Activated CD4-positive, alpha-beta T cell treated with anti-CD3 and anti-CD28 coated beads, Interleukin-2, Interleukin-6, amounts not matched to agents 100 ng/mL and 50 ng/mL, durations not matched to agents 16 hours and 8 hours (primary cell): ENCODE measurements around the gene BDH1.
"Not testable (repeated sequence)": the region's sequence is repeated elsewhere in the genome, so short reads cannot be mapped to it uniquely, and the experiment has no call there.

Source experiments
- DNase-seq: peaks from one replicate; pipeline ENCODE4 v3.0.0-alpha.2; 2020

BDH1 gene

GRCh38 chr3:197555281-197556261 is at the start of gene BDH1:
BDH1 (minus strand) TSS chr3:197555968; CDS start chr3:197546443, 9,525 bp downstream.
- peak; percentile 83 for DNase-seq

- no peak for DNase-seq
These were observed 47.7 kb upstream of the BDH1 start for GRCh38 chr3:197603317-197603933.

- DNase-seq = not testable (repeated sequence)
These were observed 46.6 kb upstream of the BDH1 start for GRCh38 chr3:197602351-197602750.

GRCh38 chr3:197601566-197601840 is 45.7 kb upstream of the BDH1 start:
- not testable (repeated sequence) for DNase-seq

- DNase-seq = no peak
These were observed 45.2 kb upstream of the BDH1 start for GRCh38 chr3:197600796-197601565.

DNA sequence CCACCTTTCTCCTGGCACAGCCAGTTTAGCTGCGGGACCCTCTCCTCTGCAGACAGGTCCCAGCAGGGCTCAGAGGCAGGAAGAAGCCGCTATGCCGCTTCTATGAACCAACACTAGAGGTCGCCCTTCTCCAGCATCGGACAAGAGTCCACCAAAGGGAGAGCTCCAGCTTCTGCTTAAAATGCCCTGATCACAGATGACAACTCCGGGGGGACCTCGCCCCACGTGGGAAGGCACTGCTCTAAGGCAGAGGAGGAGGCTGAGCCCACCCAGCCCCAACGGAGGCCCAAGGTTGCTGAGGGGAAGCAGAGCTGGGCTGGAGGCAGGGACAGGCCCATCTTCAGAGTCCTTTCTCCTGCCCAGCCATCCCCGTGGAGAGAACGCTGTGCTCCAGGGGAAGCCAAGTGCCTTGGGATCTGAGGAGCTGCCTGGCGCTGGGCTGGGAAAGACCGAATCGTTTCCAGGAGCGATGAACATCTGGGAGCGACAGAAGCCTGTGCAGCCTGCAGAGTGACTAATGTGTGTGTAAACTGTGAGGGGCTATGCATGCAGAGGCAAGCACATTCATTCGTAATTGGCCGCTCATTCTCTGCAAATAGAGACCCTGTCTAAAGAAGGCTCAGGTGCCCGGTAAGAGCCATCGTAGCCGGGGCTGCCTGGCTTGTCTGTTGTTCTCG is 43.5 kb upstream of the BDH1 start:
- peak; percentile 88 for DNase-seq

DNA sequence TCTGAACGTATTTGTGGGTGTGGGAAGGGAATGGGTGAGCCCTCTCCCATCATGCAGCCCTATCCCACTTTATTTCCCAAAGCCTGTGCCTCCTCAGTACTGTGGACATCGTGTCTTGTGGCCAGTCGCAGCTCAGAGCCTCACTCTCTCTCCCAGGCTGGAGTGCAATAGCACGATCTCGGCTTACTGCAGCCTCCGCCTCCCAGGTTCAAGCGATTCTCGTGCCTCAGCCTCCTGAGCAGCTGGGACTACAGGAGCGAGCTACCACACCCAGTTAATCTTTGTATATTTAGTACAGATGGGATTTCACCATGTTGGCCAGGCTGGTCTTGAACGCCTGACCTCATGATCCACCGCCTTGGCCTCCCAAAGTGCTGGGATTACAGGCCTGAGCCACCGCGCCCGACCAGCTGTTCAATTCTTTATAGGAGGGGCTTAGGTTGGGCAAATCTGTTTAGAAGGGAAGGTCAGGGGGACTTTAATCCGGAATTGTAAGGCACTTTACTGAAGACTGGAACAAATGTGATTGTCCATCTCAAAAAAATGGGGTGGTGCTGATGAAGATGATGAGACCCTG is 42.7 kb upstream of the BDH1 start:
- DNase-seq = no peak

GRCh38 chr3:197597335-197597734 is 41.6 kb upstream of the BDH1 start:
- DNase-seq = no peak

GRCh38 chr3:197595470-197596185 is 39.9 kb upstream of the BDH1 start:
- no peak for DNase-seq

GRCh38 chr3:197593046-197593380 is 37.2 kb upstream of the BDH1 start:
- DNase-seq = no peak

DNA sequence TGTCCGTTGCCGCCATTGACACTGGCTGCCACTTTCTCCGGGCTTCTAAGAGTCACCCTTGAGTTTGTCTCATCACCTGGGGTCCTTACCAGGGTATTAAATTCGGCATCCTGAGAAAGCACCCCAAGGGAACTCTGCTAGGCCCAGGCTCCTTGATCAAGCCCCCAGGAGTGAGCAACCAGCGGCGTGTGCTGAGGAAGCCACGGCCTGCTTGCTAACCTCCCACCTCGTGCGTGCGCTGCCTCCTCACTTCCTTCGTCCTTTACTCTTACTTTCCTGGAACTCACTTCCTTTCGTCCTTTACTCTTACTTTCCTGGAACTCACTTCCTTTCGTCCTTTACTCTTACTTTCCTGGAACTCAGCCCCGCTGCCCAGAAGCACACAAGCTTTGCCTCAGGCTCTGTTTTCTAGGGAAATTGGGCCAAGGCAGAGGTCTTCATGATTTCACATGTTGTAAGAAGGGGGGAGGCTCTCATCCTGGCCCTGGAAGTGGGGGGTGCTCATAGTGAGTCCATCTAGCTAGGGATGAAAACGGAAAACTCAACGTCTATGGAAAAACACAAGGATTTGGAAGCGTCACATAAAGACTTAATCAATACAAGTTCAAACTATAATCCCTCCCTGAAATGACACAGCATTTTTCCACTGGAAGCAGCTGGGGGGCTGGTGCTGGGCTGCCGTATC is 36.7 kb upstream of the BDH1 start:
- peak; percentile 47 for DNase-seq

DNA sequence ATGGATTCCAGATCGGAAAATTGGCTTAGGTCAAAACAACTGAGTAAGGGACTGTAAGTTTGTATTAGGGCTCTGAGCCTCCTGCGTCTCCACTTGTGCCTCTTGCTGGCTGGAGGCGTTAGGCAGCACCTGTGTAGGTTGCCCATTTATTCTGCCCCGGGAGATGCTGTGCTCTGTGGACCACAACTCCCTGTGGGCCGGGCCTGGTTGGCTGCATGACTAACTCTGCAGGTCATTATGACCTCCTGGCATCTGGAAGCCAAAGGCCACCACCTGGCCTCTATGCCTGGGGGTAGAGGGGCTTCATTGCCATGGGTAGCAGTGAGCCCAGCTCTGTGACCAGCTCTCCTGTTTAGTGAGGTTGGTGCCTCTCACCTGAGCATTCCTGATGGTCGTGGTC is 36.0 kb upstream of the BDH1 start:
- DNase-seq = no peak

- no peak for DNase-seq
These were observed 34.7 kb upstream of the BDH1 start for GRCh38 chr3:197590313-197590962.

GRCh38 chr3:197589545-197589944 is 33.8 kb upstream of the BDH1 start:
- DNase-seq = no peak

DNA sequence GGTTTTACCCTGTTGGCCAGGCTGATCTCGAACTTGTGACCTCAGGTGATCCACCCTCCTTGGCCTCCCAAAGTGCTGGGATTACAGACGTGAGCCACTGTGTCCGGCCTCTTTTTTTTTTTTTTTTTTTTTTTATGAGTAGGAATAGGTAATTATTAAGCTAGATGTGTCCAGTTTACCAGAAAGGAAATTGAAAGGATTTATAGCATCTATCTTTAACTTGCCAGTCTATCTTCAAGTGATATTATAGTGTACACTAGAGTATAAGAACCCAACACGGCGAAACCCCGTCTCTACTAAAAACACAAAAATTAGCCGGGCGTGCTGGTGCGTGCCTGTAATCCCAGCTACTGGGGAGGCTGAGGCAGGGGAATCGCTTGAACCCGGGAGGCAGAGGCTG is 31.0 kb upstream of the BDH1 start:
- DNase-seq = not testable (repeated sequence)

- DNase-seq = no peak
These were observed 30.4 kb upstream of the BDH1 start for GRCh38 chr3:197586181-197586580.

DNA sequence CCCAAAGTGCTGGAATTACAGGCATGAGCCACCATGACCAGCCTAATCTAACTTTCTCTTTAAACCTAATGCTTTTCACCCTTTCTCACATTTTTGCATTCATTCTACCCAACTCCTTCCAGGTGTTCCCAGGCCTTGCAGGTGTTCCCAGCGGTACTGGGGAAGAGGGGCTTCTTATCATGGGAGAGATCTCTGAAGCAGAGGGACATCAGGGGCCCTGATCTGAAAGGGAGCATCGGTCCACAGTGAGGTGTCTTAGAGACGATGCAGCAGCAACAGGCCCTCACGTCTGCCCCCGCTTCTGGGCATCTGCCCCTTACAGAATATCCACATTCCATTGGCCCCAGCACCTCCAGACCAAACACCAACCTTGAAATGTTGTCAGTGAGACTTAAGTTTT is 29.0 kb upstream of the BDH1 start:
- DNase-seq = no peak

GRCh38 chr3:197583371-197583770 is 27.6 kb upstream of the BDH1 start:
- DNase-seq = no peak

DNA sequence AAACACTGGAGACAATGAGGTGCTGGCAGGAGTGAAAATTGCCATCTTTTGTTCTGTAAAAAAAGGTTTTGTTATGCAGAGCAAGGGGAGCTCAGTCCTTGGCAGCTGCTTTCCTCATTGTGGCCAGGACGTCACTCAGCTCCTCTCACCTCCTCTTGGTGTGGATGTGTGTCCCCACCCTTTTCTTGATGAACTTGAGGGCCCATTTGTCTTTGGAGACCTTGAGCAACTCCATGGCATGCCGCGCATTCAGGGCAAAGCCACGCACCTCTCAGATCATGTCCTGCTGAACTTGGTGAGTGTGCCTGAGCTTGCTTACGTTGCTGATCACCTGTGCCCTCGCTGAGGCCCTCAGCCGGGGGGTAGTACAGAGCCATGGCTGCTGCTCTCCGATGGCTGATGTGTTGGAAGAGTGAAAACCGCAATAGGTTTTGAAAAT is 24.5 kb upstream of the BDH1 start:
- no peak for DNase-seq

DNA sequence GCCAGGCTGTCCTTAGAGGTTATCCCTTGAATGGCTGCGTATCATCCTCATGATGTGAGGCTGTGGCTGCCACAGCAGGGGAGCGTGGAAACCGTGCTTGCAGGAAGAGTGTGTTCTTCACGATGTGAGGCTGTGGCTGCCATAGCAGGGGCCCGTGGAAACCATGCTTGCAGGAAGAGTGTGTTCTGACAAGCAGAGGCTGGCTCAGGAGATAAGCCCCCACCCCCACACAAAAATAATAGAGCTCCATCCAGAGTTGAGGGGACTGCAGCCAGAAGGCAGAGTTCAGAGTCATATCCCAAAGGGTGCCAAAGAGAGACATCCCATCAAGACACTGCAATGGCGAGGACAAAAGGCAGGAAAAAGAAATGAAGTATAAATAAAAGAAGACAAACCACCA is 22.6 kb upstream of the BDH1 start:
- no peak for DNase-seq
